CD4-positive, alpha-beta T cell treated with Interleukin-6 at 100 ng/mL for 8 hours (primary cell): ENCODE measurements around the gene CACNG4.

Experiments used
- DNase-seq: peaks from one replicate; pipeline ENCODE4 v3.0.0-alpha.2; 2020; ENCODE audit warnings: mixed read lengths, low spot score

Gene CACNG4

DNA sequence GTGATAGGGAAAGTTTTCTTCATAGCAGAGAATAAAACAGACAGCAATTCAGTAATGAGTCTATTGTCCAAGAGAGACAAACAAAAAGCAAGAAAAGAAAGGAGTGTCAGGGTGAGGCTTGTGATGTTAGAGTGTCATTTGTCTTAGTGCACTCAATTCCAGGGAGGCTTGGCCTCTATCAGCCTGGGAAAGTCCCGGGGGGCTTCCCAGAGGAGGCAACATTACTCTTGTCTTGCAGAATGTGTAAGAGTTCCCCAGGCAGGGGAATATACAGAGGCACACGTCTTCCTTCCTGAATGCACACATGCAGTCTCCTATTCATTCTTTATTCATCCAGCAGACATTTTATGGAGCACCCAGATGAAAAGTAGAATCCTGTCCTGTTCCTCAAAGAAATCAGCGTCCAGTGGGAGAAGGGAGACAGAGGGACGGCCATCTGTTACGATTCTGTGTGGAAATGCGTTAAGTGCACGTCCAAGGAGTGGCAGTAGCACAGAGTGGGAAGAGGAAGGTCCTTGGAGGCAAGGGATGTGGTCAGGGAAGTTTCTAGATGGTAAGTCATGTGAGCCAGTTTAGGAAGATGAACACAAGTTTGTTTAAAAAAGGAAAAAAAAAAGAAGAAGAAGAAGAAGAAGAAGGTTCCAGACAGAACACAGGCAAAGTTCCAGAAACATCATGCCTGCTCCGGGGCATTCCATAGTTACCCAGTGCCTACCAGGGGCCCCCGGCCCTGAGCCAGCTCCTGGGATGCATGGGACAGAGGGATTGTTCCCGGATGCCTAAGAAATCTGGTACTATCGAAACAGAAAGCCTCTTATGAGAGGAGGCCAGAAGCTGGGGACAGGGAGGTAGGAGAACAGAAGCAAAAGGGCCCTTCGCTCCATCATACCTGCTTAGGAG, 21.1 kb downstream of the CACNG4 start:
- DNase-seq = no peak

DNA sequence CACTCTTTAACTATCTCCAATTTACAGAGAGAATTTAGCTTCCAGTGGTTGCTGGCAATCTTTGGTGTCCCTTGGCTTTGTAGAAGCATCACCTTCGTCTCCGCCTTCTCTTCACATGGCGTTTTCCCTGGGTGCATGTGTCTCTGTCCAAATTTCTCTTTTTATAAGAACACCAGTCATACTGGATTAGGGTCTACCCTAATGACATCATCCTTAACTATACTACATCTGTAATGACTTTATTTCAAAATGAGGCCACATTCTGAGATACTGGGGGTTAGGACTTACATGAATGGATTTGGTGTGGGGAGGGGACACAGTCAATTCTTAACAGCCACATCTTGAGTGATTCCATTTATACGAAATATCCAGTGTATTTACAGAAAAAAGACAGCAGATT, 22.2 kb downstream of the CACNG4 start:
- no peak for DNase-seq

DNA sequence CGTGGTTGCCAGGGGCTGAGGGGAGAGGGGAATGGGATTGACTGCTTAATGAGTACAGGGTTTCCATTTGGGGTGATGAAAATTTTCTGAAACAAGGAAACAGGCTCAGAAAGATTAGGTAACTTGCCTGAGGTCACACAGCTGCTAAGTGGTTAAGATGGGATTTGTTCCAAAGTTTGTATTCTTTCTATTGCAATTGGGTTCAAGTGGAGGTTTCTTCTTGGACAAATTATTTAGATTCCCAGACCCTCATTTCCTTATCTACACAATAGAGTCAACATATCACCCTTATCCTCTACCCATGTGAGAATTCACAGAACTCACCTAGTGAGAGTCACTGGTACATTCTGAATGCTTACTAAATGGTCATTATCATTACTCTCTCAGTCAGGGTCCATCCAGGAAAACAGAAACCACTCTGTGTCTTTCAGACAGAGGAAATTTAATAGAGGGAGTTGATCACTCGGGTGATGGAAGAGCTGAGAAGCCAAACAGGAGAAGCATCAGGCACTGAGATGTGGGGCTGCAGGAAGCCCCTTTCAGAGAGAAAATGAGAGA, 22.6 kb downstream of the CACNG4 start:
- no peak for DNase-seq

DNA sequence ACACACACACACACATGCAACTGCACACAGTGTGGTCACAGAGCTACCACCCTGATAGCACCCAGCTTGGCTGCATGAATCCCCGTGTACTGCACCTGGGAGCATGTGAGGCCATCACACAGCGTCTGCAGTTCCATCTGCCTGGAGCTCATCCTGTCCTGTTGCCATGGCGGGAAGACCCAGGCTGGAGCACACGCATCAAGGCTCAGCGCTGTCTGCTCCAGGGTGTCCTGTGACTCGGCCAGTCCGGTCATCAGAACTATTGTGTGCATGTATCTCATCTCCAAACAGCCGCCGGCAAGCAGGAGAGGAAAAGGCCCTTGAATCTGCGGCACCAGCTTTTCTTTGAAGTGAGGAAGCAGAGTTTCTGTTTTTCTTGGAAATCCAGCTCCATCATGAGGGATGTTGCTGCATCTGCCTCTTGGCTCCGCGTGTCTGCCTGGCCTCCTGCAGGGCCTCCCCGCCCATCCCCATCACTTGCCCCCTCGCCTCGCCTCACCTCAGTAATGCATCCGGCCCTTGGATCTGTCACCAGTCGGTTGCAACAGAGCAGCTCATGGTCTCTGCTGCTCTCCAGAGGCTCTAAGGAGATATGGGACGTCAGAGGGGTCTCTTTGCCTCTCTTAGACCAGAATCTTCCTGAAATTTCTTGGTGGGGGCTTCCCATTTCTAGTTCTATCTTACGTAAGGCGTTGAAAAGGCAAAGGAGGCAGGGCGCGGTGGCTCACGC, 23.7 kb downstream of the CACNG4 start:
- no peak for DNase-seq

DNA sequence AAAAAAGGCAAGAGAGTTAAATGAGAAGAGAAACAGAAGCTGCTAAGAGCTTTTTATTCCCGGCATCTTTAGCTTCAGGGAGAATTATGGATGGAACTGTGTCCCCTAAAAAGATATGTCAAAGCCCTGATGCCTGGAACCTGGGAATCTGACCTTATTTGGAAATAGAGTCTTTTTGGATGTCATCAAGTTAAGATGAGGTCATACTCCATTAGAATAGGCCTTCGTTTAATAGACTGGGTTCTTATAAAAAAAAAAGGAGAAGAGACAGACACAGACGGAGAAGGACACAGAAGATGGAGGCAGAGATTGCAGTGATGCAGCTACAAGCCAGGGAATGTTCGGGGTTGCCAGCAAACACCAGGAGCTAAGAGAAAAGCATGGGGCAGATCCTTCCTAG, 24.6 kb downstream of the CACNG4 start:
- no peak for DNase-seq

DNA sequence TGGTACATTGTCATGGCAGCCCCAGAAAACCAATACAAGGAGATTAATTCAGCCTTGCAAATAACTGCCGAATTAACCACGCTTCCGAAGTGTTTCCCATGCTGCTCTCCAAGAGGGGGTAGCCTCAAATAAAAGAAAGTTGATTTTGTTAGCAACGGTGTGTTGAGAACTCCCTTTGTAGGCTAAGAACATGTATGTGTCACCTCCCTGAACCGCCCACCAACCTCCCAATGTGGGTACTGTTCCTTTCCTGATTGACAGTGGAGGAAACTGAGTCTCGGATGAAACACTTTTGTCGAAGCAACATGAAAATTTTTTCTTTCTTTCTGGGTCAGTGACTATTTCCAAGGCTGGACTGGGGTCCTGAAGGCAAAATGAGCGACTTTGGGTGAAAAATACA, 25.1 kb downstream of the CACNG4 start:
- no peak for DNase-seq

DNA sequence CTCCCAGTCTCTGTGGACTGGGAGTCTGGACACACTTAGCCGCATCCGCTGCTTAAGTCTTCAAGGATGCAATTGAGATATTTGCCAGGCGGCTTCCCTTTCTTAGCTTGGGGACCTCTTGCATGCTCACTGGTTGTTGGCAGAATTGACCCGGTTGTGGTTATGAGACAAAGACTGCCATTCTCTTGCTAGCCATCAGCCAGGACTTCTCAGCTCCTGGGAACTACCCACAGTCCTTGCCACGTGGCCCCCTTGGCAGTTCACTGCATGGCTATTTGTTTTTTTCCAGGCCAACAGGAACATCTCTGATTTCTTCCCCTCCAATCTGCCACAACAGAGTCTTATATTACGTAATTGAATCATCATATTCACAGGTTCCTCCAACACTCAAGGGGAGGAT, 25.5 kb downstream of the CACNG4 start:
- DNase-seq = no peak

DNA sequence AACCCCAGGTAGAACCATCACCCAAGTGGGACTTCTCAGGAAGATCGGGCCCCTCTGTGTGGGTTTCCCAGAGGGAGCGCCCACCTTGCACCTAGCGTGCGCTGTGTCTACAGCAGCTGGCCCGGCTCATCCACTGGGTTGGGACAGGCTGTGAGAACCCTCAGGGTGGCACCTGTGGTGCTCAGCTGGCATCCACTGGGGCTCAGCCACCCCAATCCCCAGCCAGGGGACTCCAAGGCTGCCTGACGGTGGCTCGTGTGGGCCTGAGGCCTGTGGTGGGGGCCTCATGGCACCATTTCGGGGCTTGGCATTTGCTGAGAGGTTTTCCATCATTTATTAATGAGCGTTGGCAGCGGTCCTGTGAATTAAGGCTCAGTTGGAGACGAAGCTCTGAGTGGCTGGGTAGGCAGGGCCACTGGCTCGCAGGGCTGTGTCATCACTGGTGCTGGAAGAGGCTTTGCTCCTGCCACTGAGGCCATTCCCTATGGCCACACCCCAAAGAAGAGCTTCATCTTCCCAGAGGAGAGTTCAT, 28.5 kb downstream of the CACNG4 start:
- no peak for DNase-seq

DNA sequence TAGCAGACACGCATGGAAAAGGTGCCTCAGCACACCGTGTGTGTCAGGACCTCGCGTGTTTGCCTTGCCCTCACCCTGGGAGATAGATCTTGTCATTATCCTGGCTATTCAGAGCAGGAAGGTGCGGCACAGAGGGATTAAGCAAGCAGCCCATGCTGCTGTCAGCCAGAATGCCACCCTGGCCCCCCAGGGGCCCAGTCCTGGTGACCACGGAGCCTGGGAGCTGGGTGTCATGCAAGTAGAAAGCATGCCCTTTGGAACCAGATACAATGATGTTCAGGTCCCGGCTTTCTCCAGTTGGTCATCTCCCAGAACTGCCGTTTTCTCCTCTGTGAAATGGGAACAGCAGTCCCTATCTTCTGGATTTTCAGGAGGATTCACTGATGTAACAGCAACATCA, 29.9 kb downstream of the CACNG4 start:
- DNase-seq = no peak

DNA sequence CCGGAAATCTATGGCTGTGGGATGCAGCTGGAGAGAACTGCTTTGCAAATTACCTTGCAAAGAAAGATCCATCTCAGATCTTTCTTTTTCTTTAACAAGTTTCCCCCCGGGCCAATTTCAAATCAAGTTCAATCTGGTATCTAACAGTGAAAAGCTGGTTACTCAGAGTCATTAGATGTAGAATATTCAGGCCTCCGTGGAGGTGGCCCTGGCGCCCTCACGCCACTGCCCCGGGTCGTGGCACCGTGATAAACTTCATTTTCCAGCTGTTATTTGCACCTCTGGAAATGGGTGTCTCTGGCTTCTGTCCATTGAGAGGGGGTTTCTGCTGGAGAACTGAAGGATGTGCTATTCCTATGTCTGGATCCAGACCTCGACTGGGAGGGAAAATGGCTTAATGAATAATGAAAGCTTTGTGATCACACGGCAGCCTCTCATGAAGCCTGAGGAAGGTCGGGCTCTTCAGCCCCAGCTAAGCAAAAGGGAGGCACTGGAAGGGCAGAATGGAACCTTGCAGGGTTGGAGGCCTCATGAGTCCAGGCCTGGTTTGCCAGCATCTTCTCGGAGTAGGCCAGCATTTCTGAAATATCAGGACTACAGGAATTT, 30.5 kb downstream of the CACNG4 start:
- DNase-seq = no peak

DNA sequence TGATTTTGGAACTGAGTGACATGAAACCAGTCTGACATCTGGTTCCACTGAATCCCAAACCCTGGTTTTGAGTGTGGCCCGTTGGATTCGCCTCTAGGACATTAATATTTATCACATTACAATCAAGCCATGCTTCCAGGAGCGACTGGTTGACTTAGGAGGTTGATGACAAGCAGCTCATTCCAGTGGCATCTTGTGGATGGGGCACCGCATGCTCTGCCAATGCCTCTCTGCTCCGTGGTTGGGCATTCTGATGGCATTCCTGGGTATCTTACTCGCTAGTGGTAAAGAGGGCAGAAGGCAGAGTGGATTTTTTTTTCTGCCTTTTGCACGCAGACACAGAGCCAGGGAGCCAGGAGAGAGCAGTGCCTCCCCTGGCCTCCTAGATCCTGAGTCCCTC, 31.4 kb downstream of the CACNG4 start:
- DNase-seq = no peak

DNA sequence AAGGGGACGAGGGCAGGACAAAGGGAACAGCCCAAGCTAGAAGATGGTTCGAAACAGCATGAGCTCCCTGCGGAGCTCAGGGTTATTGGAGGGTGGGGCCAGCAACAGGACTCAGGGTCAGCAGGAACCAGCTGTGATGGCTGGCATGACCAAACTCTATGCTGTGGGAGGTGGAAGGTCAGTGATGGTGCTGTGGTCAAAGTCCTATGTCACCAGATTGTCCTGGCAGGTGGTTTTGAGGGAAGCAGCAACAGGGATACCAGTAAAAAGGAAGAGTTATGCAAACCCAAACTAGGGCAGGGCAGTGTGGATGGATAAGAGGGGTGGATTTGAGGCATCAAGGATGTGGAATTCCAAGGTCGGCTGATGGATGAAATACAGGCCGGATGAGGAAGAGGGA, 32.4 kb downstream of the CACNG4 start:
- DNase-seq = no peak

DNA sequence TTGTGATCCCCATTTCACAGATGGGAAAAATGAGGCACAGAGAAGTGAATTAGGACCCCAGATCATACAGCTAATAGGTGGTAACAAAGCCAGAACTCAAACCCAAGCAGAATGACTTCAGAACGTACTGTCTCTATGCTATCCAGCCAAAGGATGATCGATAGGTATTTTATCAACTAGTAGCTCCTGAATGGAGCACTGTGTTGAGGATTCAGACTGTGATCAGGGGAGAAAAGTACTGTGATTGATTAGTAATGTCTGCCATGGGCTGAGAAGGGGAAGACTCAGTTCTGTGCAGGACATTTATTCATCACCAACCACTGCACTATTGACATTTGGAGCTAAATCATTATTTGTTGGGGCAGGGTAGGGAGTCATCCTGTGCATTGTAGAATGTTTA, 38.7 kb downstream of the CACNG4 start:
- DNase-seq = no peak

DNA sequence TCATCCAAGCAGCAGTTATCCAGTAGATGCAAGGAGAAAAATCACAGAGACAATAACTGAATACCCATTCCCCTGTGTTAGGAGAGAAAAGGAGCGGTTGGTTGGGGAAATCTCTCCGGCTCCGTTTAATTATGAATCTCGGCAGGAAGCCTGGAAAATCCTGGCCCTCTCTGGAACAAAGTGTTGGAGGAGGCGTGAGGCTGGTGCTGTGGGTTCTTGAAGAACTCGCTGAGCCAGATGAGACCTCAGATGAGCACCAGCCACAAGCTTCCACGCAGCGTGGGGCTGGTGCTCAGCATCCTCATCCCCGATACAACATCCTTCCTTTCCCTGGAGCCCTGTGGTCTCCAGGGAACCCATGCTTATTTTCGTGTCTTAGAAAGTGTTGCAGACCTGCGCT, 39.7 kb downstream of the CACNG4 start:
- DNase-seq = no peak

DNA sequence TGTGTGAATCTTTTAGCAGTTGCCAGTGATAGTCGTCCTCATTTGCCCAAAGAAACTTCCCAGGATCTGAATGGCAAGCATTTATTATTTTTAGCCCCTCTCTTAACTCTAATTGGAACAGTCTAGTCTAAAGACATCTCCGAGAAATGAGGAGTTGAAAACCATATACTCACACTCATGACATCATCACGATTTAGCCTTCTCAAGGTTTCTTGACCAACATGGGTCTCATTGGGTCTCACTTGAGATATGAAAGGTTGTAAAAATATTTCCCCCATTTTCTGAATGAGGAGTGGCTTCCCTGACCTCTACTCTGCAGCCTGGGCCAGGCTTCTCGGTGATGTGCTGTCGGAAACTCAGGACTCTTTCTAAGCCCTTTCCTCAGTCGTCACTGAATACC, 42.8 kb downstream of the CACNG4 start:
- no peak for DNase-seq

DNA sequence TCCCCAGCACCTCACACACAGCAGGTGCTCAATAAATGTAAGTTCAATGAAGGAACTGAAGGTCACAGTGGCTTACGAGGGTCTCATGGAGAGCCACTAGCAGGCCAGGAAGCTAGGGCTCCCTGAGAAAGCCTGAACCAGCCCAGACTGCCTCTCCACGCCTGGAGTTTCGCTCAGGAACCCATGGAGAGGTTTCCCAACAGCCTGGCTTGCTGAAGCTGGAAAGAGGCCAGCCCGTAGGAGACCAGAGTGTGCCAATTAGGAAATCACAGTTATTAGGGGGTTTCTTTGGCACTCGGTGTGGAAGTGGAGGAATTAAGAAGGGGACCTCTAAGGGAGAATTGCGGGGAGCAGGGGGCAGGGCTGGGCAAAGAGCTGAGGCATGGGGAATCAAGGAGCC, 43.6 kb downstream of the CACNG4 start:
- no peak for DNase-seq

DNA sequence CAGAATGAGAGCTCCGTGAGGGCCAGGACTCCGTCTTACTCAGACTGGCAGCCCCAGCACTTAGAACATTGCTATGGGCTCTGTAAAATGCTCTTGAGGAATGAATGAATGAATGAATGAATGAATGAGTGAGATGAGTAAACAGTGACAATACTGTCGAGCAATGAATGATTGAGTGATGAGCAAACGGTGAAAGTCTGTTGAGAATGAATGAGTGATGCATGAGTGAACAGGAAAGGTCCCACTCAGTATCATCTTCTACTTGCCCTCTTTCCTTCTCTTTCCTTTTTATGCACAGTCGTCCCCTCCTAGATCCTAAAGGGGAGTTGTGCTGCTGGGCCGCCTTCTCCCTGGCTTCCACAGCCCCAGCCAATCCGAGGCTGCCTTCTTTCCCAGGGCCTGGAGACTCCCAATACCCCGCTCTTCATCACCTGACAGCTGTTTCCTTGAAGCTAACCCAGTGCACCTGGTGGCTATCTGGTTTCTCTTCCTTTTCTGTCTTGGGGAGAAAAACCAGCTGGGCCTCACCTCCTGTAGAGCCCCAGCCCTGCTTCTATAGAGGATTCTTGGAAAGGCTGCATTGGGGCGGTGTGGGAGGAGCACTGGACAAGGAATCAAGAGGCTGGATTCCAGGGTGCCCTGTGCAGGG, 47.1 kb downstream of the CACNG4 start:
- no peak for DNase-seq

DNA sequence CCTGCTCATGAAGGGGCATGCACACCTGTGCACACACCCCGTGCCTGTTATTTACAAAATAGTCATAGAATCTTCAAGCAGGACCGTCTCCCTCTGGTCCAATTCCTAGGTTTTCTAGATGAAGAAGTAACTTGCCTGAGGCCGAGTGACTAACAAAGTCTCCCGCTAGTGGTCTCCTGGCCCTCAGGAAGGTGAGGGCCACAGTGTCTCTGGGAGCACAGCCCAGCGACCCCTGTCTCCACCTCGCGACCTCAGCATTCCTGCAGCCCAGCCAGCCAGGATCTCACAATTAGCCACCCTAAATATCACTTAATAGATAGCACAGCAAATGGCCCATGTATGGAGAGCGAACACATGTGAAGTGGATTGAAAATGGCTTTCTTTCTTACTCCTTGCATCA, 49.4 kb downstream of the CACNG4 start:
- no peak for DNase-seq

DNA sequence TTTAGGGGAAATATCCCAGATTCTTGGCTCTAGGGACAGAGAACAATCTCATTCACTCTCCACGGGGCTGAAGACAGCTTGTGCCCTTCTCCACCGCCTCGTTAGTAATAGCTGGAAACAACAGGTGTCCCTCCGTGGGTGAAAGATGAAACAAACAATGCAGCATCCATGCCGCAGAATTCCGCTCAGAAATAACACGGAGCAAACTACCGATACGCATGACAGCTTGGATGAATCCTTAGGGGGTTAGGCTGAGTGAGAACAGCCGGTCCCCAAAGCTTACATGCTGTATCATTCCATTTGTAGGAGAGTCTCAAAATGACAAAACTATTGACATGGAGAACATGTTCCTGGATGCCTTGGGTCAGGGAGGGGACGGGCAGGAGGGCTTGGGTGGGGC, 50.5 kb downstream of the CACNG4 start:
- no peak for DNase-seq

DNA sequence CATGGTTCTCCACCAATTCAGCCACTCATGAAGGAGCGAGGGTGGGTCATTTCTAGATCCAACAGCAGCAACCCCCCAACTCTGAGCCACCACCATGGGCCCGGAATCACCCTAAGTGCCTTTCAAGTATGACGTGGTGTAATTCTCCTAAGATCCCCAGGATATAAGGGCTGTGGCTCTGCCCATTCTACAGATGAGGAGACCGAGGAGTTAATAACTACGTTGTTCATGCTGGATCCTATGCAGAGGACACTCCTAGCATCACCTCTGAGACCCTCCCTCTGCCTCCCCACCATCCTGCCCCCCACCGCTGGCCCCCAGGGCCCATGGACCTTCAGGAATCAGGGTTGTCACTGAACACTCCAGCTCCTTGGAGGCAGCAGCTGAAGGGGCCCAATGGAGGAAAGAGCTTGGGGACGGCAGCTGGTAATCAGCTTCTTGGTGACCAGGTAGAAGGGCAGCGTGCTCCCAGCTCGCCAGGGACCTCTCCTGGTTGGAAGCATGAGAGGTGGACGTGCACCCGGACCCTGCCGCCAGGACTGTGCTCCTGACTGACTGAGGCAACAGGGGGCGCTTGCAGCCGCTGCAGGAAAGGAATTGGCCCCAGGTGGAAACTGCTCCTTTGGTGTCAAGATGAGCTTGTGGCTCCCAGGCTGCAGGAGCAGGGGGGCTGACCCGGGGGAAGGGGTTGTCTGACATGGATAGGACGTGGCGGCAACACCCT, 51.7 kb downstream of the CACNG4 start:
- DNase-seq = no peak

DNA sequence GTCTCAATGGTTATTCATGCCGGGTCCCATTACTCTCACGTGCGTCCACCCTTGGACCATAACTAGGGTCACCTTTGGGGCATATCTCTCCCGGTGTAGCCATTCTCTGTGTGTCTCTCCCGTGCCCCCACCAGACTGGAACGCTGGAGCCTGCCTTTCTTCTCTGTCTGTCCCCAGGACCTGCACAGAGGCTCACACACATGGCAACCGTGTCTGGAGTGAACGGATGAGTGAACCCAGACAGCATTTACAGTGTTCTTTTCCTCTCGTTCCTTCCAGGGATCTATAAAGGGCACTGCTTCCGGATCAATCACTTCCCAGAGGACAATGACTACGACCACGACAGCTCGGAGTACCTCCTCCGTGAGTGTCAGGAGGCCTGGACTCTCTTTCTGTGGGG, 53.4 kb downstream of the CACNG4 start:
- no peak for DNase-seq
